GM23248 (cell line): ENCODE results near the gene EIF3CL.
"Not testable (repeated sequence)": the region's sequence is repeated elsewhere in the genome, so short reads cannot be mapped to it uniquely, and the experiment has no call there.

ENCODE experiments used
- EZH2 ChIP-seq: fragments of 200-600 bp; sonication (generic); IDR thresholded peaks from 2 replicates; pipeline ENCODE4 v1.6.1; 2018; ENCODE audit warnings: antibody characterized with exemption, mild to moderate bottlenecking; ENCODE audit not compliant: insufficient read depth, poor library complexity, severe bottlenecking
- EZH2phosphoT487 ChIP-seq: fragments of 200-600 bp; sonication (generic); IDR thresholded peaks from 2 replicates; pipeline ENCODE4 v1.6.1; 2018; ENCODE audit warnings: antibody characterized with exemption, moderate library complexity, mild to moderate bottlenecking, low read depth; ENCODE audit not compliant: insufficient read depth

- not testable (repeated sequence) for TF ChIP-seq EZH2phosphoT487, EZH2
Measured at GRCh38 chr16:28377108-28377625, 26.5 kb downstream of the EIF3CL start.
